Head of caudate nucleus (tissue), 42 donors: Measurements from ENCODE around the gene AEN.

ENCODE experiments used
- DNase-seq, 42 donors: peaks; one replicate each; pipeline versions ENCODE4 v3.0.0 to v3.0.0-alpha.2; 2020 to 2021; ENCODE audit warnings: mixed read lengths in 7 of 42
- intact Hi-C: fragments of 100-400 bp; cut with DNase I; formaldehyde crosslinking; loops from one replicate; pipeline ENCODE4 v1.15.0; 2022

The AEN gene

GRCh38 chr15:88655800-88656488 is 34.8 kb downstream of the AEN start:
- intact Hi-C loops = loop anchor here (10.0 kb wide), 1 partner anchor 179 kb away; no protein-coding TSS in a partner anchor
- DNase-seq = peak in 3 of 42 donors; percentile 14 to 32 (median 22)

DNA sequence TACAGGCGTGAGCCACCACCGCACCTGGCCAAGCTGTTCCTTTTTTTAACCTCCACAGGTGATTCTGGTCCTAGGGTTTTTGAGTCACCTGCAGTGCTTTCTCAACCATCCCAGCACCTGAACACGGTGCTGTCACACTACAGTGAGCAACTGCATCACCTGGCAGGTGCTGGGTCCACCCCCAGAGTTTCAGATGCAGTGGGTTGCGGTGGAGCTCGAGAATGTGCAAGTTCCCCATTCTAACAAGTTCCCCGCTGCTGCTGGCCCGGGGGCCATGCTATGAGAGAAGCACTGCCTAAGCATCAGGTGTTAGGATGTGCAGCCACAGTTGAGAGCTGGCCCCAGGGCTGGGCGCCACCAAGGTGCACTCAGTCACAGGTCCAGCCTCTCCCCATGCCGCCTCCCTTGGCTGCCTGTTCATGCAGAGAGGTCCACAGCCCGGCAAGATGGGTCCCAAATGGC is 35.7 kb downstream of the AEN start:
- intact Hi-C loops = loop anchor here (10.0 kb wide), 1 partner anchor 178 kb away; no protein-coding TSS in a partner anchor
- DNase-seq = peak in 2 of 42 donors; percentile 23 to 39

- DNase-seq = peak in 31 of 42 donors; percentile 33 to 76 (median 52)
- intact Hi-C loops = loop anchor here (10.0 kb wide), 1 partner anchor 177 kb away; no protein-coding TSS in a partner anchor
Measured at GRCh38 chr15:88657326-88658069, 36.4 kb downstream of the AEN start.

- DNase-seq = peak in 3 of 42 donors; percentile 25 to 43 (median 36)
- intact Hi-C loops = loop anchor here (10.0 kb wide), 1 partner anchor 176 kb away; no protein-coding TSS in a partner anchor
Measured at GRCh38 chr15:88658070-88658965, 37.2 kb downstream of the AEN start.

- peak in 24 of 42 donors; percentile 29 to 82 (median 62) for DNase-seq
- intact Hi-C loops = loop anchor here (10.0 kb wide), 1 partner anchor 176 kb away; no protein-coding TSS in a partner anchor
Measured at GRCh38 chr15:88658972-88659931, 38.1 kb downstream of the AEN start.

DNA sequence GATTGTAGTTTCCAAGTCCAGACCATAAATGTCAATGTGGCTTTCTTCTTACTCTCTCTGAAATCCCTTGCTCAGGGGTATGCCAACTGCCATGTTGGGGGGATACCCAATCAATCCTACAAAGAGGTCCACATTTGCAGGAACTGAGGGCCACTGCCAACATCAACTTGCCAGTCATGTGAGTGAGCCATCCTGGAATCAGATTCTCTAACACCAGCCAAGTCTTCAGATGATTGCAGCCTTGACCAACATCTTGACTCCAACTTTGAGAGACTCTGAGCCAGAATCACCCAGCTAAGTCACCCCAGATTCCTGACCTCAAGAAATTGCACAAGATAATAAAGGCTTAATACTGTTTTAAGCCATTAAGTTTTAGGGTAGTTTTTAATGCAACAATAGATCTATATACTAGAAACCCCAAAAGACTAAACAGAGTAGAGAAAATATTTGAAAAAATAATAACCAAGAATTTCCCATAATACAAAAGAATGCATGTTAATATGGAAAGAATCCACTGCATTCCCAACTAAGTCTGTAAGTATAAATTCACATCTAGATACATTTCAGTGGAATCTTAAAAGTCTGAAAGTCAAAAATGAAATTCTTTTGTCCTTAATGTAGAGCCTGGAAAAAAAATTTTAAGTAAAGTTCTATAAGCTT is 40.0 kb downstream of the AEN start:
- intact Hi-C loops = loop anchor here (5.0 kb wide), 1 partner anchor 34 kb away; no protein-coding TSS in a partner anchor
- peak in 2 of 42 donors; percentile 24 to 31 for DNase-seq

- intact Hi-C loops = loop anchor here (5.0 kb wide), 1 partner anchor 35 kb away; no protein-coding TSS in a partner anchor
Measured at GRCh38 chr15:88661761-88662556, 40.8 kb downstream of the AEN start.

GRCh38 chr15:88663141-88663621 is 42.0 kb downstream of the AEN start:
- intact Hi-C loops = loop anchor here (5.0 kb wide), 1 partner anchor 36 kb away; no protein-coding TSS in a partner anchor
- DNase-seq = peak in 3 of 42 donors; percentile 6 to 42 (median 27)

More at GRCh38 chr15:88661761-88662556, 40.8 kb downstream of the AEN start:
- DNase-seq = peak in 2 of 42 donors; percentile 17 to 22

DNA sequence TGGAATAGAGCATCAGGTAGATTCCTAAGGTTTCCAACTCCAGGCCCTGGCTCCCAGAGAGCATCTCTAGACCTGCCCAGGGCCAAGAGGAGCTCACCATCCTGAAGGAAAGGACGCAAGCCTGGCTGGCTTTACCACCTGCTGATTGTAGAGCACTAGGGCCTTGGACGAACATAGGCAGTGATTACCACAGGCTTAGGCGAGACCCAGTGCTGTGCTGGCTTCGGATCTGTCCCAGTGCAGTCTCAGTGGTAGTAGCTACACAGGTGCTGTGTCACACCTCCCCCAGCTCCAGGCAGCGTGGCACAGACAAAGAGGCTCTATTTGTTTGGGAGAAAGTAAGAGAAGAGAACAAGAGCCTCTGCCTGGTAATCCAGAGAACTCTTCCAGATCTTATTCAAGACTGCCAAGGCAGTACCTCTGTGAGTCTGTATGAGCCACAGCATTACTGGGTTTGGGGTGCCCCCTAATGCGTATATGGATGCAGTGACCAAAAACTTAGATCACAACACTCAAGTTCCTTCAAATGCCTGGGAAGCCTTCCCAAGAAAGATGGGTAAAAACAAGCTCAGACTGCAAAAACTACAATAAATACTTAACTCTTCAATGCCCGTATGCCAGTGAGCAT is 43.1 kb downstream of the AEN start:
- DNase-seq = peak in 35 of 42 donors; percentile 23 to 85 (median 64)
- intact Hi-C loops = loop anchor here (5.0 kb wide), 1 partner anchor 37 kb away; no protein-coding TSS in a partner anchor

DNA sequence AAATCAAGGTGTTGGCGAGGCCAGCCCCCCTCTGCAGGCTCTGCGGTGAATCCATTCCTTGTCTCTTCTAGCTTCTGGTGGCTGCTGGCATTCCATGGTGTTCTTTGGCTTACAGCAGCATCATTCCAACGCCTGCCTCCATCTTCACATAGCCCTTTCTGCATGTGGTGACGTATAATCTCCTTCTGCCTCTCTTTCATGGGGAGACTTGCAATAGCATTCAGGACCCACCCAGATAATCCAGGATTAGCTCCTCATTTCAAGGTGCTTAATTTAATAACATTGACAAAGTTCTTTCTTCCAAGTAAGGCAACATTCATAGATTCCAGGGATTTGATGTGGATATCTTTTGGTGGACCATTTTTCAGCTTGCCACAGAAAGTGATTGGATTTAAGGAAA is 53.5 kb downstream of the AEN start:
- intact Hi-C loops = no loop called here
- peak in 1 of 42 donors; percentile 26 for DNase-seq

- DNase-seq = peak in 1 of 42 donors; percentile 18
- intact Hi-C loops = no loop called here
Measured at GRCh38 chr15:88678755-88679154, 57.6 kb downstream of the AEN start.

DNA sequence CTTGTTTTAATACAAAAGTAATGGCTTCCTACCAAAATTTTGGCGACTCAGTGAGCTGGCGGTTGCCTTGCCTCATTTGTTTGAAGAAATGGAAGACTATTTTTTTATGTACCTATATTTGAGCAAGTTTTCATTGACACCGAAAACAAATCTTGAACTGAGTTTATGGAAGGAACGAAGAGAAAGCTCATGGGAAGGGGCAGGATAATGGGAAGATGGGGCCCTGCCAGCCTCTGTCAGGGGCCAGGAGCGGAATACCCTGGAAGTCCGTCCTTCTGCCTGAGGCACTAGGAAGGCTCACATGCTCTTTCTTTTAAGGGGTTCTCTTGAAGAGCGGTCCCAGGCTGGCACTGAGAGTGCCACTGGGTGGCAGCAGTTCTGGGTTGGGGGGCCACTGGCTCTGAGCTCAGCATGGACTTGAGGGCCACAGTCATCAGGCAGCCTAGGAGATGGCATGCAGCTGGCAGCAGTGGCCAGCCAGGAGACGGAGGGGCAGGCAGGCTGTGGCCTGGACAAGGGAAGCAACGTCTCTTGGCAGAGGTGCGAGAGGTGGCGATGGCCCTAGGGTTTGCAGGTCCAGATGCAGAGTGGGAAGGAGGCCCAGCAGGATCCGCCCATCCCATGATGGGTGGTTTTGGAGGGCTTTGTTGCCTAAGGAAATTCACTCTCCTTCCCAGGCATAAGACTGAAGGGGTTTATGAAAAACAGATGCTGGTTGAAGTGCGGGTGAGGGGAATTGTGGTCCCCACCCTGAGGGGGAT is 59.3 kb downstream of the AEN start:
- intact Hi-C loops = no loop called here

GRCh38 chr15:88681610-88682221 is 60.6 kb downstream of the AEN start:
- intact Hi-C loops = no loop called here
- DNase-seq = peak in 41 of 42 donors; percentile 25 to 88 (median 71)

More for the DNA sequence above, 59.3 kb downstream of the AEN start:
- DNase-seq = peak in 15 of 42 donors; percentile 21 to 62 (median 43)
